GM12878 (cell line): ENCODE measurements around the gene ELAVL3. TPM values are rescaled to one million over a fixed set of nuclear protein-coding genes. Genes with fewer than 3 reads are reported as not detected.

Experiments used
- ATAC-seq: fragments of 200-7000 bp; cut with Tn5 transposase; 3 replicates; pipeline ENCODE4 v1.9.1; 2020; ENCODE audit warnings: mild to moderate bottlenecking, moderate library complexity
- BruUV-seq: library from RNA; stranded (reverse); fragments of 400-500 nt; replicated peaks from 2 replicates; lab custom pipeline; 2021; lab: Mats Ljungman, UMichigan
- CTCF ChIA-PET: fragments of 300-600 bp; sonication (Branson Sonifier 250); formaldehyde crosslinking; extraction: SDS; loops from one replicate; lab custom pipeline; 2021; ENCODE audit warnings: inconsistent platforms; lab: Yijun Ruan, JAX
- POLR2A ChIA-PET: fragments of 350-600 bp; formaldehyde crosslinking; extraction: SDS; loops from one replicate; lab custom pipeline; 2021; ENCODE audit warnings: inconsistent platforms; lab: Charles Lee
- RAD21 ChIA-PET: fragments of 300-600 bp; sonication (Branson Sonifier 250); formaldehyde crosslinking; loops from one replicate; lab custom pipeline; 2023; ENCODE audit warnings: antibody characterized with exemption; ENCODE audit not compliant: unreplicated experiment; lab: Charles Lee
- SMC1A ChIA-PET: fragments of 300-600 bp; sonication (Branson Sonifier 250); formaldehyde crosslinking; loops from one replicate; lab custom pipeline; 2023; ENCODE audit not compliant: unreplicated experiment, uncharacterized antibody; lab: Charles Lee
- DNase-seq: peaks from one replicate; pipeline ENCODE4 v3.0.0-alpha.2; 2011; ENCODE audit warnings: low read depth, low spot score
- FAIRE-seq: peaks from 3 replicates; lab custom pipeline; 2011; peaks lifted over from hg19 to GRCh38; lab: Jason Lieb, UNC
- H2AFZ ChIP-seq: 2 replicates; pipeline ENCODE4 v1.6.0; 2011; ENCODE audit warnings: low read depth, low read length, control low read depth; ENCODE audit not compliant: control insufficient read depth
- H3K27ac ChIP-seq: 2 replicates; pipeline ENCODE4 v1.5.1; 2011; ENCODE audit warnings: control low read depth; ENCODE audit not compliant: control insufficient read depth, insufficient read depth
- H3K27me3 ChIP-seq, 2 experiments: replicated peaks in 1 of 2; 2 replicates each; pipeline versions ENCODE4 v1.6.0 to v1.6.1; 2011; ENCODE audit warnings: low read length in 1 of 2; ENCODE audit not compliant: control insufficient read depth in 2 of 2, insufficient read depth in 2 of 2
- H3K36me3 ChIP-seq, 2 experiments: 2 replicates each; pipeline ENCODE4 v1.5.1; 2011; ENCODE audit warnings: low read length in 1 of 2; ENCODE audit not compliant: control insufficient read depth in 2 of 2, insufficient read depth in 2 of 2
- H3K4me1 ChIP-seq: 2 replicates; pipeline ENCODE4 v1.6.1; 2011; ENCODE audit warnings: mild to moderate bottlenecking, low read length, moderate library complexity, mixed read lengths; ENCODE audit not compliant: control insufficient read depth, insufficient read depth
- H3K4me2 ChIP-seq: 2 replicates; pipeline ENCODE4 v1.6.0; 2011; ENCODE audit warnings: control low read depth; ENCODE audit not compliant: control insufficient read depth, insufficient read depth
- H3K4me3 ChIP-seq: fragments of 200-600 bp; sonication (generic); 2 replicates; pipeline ENCODE4 v1.5.1; 2016
- H3K79me2 ChIP-seq: 2 replicates; pipeline ENCODE4 v1.6.0; 2011; ENCODE audit warnings: low read length; ENCODE audit not compliant: control insufficient read depth, insufficient read depth
- H3K9ac ChIP-seq: 2 replicates; pipeline ENCODE4 v1.8.0; 2011; ENCODE audit warnings: low read length, control low read depth, mixed read lengths; ENCODE audit not compliant: control insufficient read depth, insufficient read depth
- H3K9me3 ChIP-seq: replicated peaks from 3 replicates; pipeline ENCODE4 v1.5.1; 2011; ENCODE audit warnings: mild to moderate bottlenecking, low read length; ENCODE audit not compliant: control insufficient read depth, insufficient read depth
- H4K20me1 ChIP-seq: 2 replicates; pipeline ENCODE4 v1.6.0; 2011; ENCODE audit not compliant: control insufficient read depth, insufficient read depth
- BACH1 ChIP-seq: fragments of 450-650 bp; IDR thresholded peaks from 2 replicates; pipeline ENCODE4 v1.6.1; 2017; ENCODE audit warnings: mild to moderate bottlenecking, borderline replicate concordance
- EGR1 ChIP-seq, 2 experiments: IDR thresholded peaks; 1 replicate in 1 of 2; 2 replicates in 1 of 2; pipeline ENCODE4 v1.6.1; 2011 to 2012; ENCODE audit warnings: low read depth in 2 of 2, low read length in 2 of 2, borderline replicate concordance in 1 of 2, mild to moderate bottlenecking in 1 of 2, moderate library complexity in 1 of 2
- ELK1 ChIP-seq: IDR thresholded peaks from 2 replicates; pipeline ENCODE4 v1.6.1; 2012; ENCODE audit warnings: low read depth, low read length, improper control_type of control experiment
- ESRRA ChIP-seq: IDR thresholded peaks from 2 replicates; pipeline ENCODE4 v1.6.1; 2012; ENCODE audit warnings: mild to moderate bottlenecking, low read length, improper control_type of control experiment
- HDAC6 ChIP-seq: fragments of 200-600 bp; sonication (generic); IDR thresholded peaks from one replicate; pipeline ENCODE4 v1.8.0; 2017; ENCODE audit warnings: antibody characterized with exemption; ENCODE audit not compliant: unreplicated experiment
- HSF1 ChIP-seq: fragments of 150-350 bp; IDR thresholded peaks from 2 replicates; pipeline ENCODE4 v1.6.1; 2014; ENCODE audit warnings: mild to moderate bottlenecking, low read depth, low read length
- IKZF2 ChIP-seq, 2 experiments: fragments of 450-650 bp; IDR thresholded peaks; 2 replicates each; pipeline ENCODE4 v1.6.1; 2017; ENCODE audit warnings: mild to moderate bottlenecking in 2 of 2, moderate library complexity in 2 of 2
- MXI1 ChIP-seq: fragments of 150-350 bp; IDR thresholded peaks from 2 replicates; pipeline ENCODE4 v1.6.1; 2011; ENCODE audit warnings: low read depth, mild to moderate bottlenecking, inconsistent platforms, low read length, improper control_type of control experiment
- PKNOX1 ChIP-seq: fragments of 450-650 bp; IDR thresholded peaks from 2 replicates; pipeline ENCODE4 v1.6.1; 2016; ENCODE audit warnings: mild to moderate bottlenecking
- RCOR1 ChIP-seq: conservative IDR thresholded peaks from 2 replicates; pipeline ENCODE4 v1.6.1; 2012; ENCODE audit warnings: low read depth, low read length, improper control_type of control experiment
- SIX5 ChIP-seq: IDR thresholded peaks from 2 replicates; pipeline ENCODE4 v1.6.1; 2011; ENCODE audit warnings: mild to moderate bottlenecking, low read depth, low read length, moderate library complexity; ENCODE audit not compliant: severe bottlenecking
- SKIL ChIP-seq: fragments of 450-650 bp; IDR thresholded peaks from 2 replicates; pipeline ENCODE4 v1.6.1; 2017; ENCODE audit warnings: mild to moderate bottlenecking, low read depth, inconsistent platforms; ENCODE audit not compliant: poor library complexity, severe bottlenecking
- SREBF1 ChIP-seq: IDR thresholded peaks from 2 replicates; pipeline ENCODE4 v1.6.1; 2012; ENCODE audit warnings: mild to moderate bottlenecking, low read length
- STAT1 ChIP-seq: fragments of 450-650 bp; conservative IDR thresholded peaks from 2 replicates; pipeline ENCODE4 v1.6.1; 2014; ENCODE audit warnings: antibody characterized with exemption, mild to moderate bottlenecking
- SUPT20H ChIP-seq: IDR thresholded peaks from 2 replicates; pipeline ENCODE4 v1.6.1; 2011; ENCODE audit warnings: low read depth, mild to moderate bottlenecking, low read length, moderate library complexity, borderline replicate concordance; ENCODE audit not compliant: control insufficient read depth
- TCF7 ChIP-seq: IDR thresholded peaks from 2 replicates; pipeline ENCODE4 v1.6.1; 2014; ENCODE audit warnings: antibody characterized with exemption, borderline replicate concordance
- YY1 ChIP-seq: IDR thresholded peaks from 2 replicates; pipeline ENCODE4 v1.6.1; 2011; ENCODE audit warnings: low read depth, mild to moderate bottlenecking, low read length
- ZBED1 ChIP-seq: IDR thresholded peaks from 2 replicates; pipeline ENCODE4 v1.6.1; 2016; ENCODE audit warnings: borderline replicate concordance
- WGBS: methylation state at CpG from one replicate; pipeline ENCODE4 v1.1.6; 2016; ENCODE audit warnings: low lambda C conversion rate; ENCODE audit not compliant: insufficient replicate concordance, insufficient coverage; ENCODE audit errors: missing lambda C conversion rate; 5-methylcytosine and 5-hydroxymethylcytosine counted together
- in situ Hi-C: fragments of 300-500 bp; cut with MboI; formaldehyde crosslinking; loops from 9 replicates; pipeline ENCODE4 v1.14.3; 2018; ENCODE audit warnings: mixed read lengths
- intact Hi-C: fragments of 100-400 bp; cut with micrococcal nuclease; formaldehyde crosslinking; loops from one replicate; pipeline ENCODE4 v1.14.2; 2022; ENCODE audit not compliant: unreplicated experiment
- polyA plus RNA-seq, 11 experiments: library from polyadenylated mRNA; depleted of rRNA in 4 of 11; unstranded in 6 of 11; stranded (reverse) in 5 of 11; fragments of >200 nt; fragmentation: Nextera tagmentation in 4 of 11; fragmentation: Illumina TruSeq in 1 of 11; extraction: Ambion mirVana in 4 of 11; extraction: Trizol in 1 of 11; gene quantifications; 1 replicate in 1 of 11; 2 replicates in 10 of 11; pipeline versions ENCODE4 v1.2.1 to v1.2.3, GENCODE V29; 2011 to 2016; ENCODE audit warnings: inconsistent platforms in 2 of 11, missing spikeins in 2 of 11, low read depth in 1 of 11
- total RNA-seq, 4 experiments: library from RNA; depleted of rRNA in 3 of 4; stranded (reverse); fragments of >200 nt in 3 of 4; fragmentation: Illumina TruSeq in 1 of 4; extraction: Trizol in 1 of 4; gene quantifications; 2 replicates each; pipeline versions ENCODE4 v1.2.1 to v1.2.3, GENCODE V29; 2013 to 2021

ELAVL3 gene
- total and polyA plus RNA-seq, 10 of the 15 experiments (the other 5 are each of a cell fraction or from before 2014, with no cell fraction given) = under 0.01 to 0.05 (median 0.01) TPM; not detected in 7

- CTCF ChIA-PET = interaction anchor here (0.6 to 1.9 kb wide), 5 partner anchors 12 to 192 kb away, joined by 3 to 14 read pairs (median 4); no protein-coding TSS in a partner anchor
- 91% methylated on average over 13 of the region's 13 CpGs for WGBS
- POLR2A ChIA-PET = interaction anchor here (0.9 kb wide), 1 partner anchor 104 kb away, joined by 4 read pairs; no protein-coding TSS in a partner anchor
Measured at GRCh38 chr19:11485245-11485837, 4.5 kb upstream of the ELAVL3 start.

More at GRCh38 chr19:11485245-11485837, 4.5 kb upstream of the ELAVL3 start:
- Histone ChIP-seq H3K27ac (no peak overlapping the region), H3K4me2 (no peak overlapping the region), H3K27me3 (peaks cover 6 to 7% of the 10 kb centered on the region in 2 experiments), H3K9me3 (no peaks in the 10 kb centered on the region; the same call in 2 of the 3 replicates), H4K20me1 (no peaks in the 10 kb centered on the region), H3K9ac (no peak overlapping the region), H3K4me3 (no peak overlapping the region), H3K79me2 (no peaks in the 10 kb centered on the region), H3K36me3 (no peaks in the 10 kb centered on the region), H3K4me1 (peaks cover 16% of the 10 kb centered on the region), H2AFZ (no peak overlapping the region)
- FAIRE-seq = no peak
- ATAC-seq = no peak
- no TSS peak for BruUV-seq
- SMC1A ChIA-PET = interaction anchor here (2.0 kb wide), 1 partner anchor 104 kb away, joined by 6 read pairs; no protein-coding TSS in a partner anchor
- RAD21 ChIA-PET = interaction anchor here (1.4 kb wide), 1 partner anchor 104 kb away, joined by 3 read pairs; no protein-coding TSS in a partner anchor
- DNase-seq = no peak
- in situ Hi-C loops = no loop called here
- intact Hi-C loops = no loop called here
- TF ChIP-seq PKNOX1 = no peak
- TF ChIP-seq SKIL = no peak
- TF ChIP-seq BACH1 = no peak
- TF ChIP-seq IKZF2 (IDR thresholded peaks at IDR 0.05) = no peak
- TF ChIP-seq TCF7 = no peak
- TF ChIP-seq HDAC6 = no peak
- TF ChIP-seq STAT1 = no peak
- no peak for TF ChIP-seq EGR1 (IDR thresholded peaks at IDR 0.05; ENCODE audit: borderline replicate concordance in 1 of 2, low read depth in 2 of 2, low read length in 2 of 2)
- TF ChIP-seq SREBF1 = no peak
- no peak for TF ChIP-seq YY1
- no peak for TF ChIP-seq RCOR1
- TF ChIP-seq SUPT20H = no peak
- TF ChIP-seq SIX5 = no peak
- TF ChIP-seq ESRRA = no peak
- no peak for TF ChIP-seq ELK1
- TF ChIP-seq MXI1 = no peak
- TF ChIP-seq HSF1 = no peak
- no peak for TF ChIP-seq ZBED1
